Esophagus muscularis mucosa (tissue), 4 donors: Measurements from ENCODE around the gene HLCS. TPM values are rescaled to one million over a fixed set of nuclear protein-coding genes. Genes with fewer than 3 reads are reported as not detected.

Source experiments
- DNase-seq: peaks from one replicate; pipeline ENCODE4 v3.0.0-alpha.2; 2017; ENCODE audit errors: extremely low spot score
- H3K27ac ChIP-seq, 4 donors: fragments of 200-600 bp; sonication (generic); replicated peaks in 1 of 4; 1 replicate in 3 of 4; 2 replicates in 1 of 4; pipeline ENCODE4 v1.5.1; 2016 to 2019; ENCODE audit warnings: mild to moderate bottlenecking in 1 of 4
- H3K27me3 ChIP-seq, 4 donors: fragments of 200-600 bp; sonication (generic); one replicate each; pipeline versions ENCODE4 v1.5.1 to v1.6.0; 2016 to 2019
- H3K36me3 ChIP-seq, 4 donors: fragments of 200-600 bp; sonication (generic); one replicate each; pipeline ENCODE4 v1.5.1; 2016 to 2019
- H3K4me1 ChIP-seq, 4 donors: fragments of 200-600 bp; sonication (generic); one replicate each; pipeline ENCODE4 v1.5.1; 2016 to 2019
- H3K4me3 ChIP-seq, 4 donors: fragments of 200-600 bp; sonication (generic); 1 replicate in 2 of 4; 2 replicates in 2 of 4; pipeline ENCODE4 v1.5.1; 2016 to 2019; ENCODE audit warnings: mild to moderate bottlenecking in 4 of 4, moderate library complexity in 1 of 4
- H3K9me3 ChIP-seq, 4 donors: fragments of 200-600 bp; sonication (generic); 1 replicate in 3 of 4; 2 replicates in 1 of 4; pipeline ENCODE4 v1.5.1; 2016 to 2019
- CTCF ChIP-seq, 3 experiments: fragments of 200-600 bp in 2 of 3; fragments of 450-650 bp in 1 of 3; sonication (generic) in 2 of 3; IDR thresholded peaks; one replicate each; pipeline ENCODE4 v1.5.1; 2017 to 2019; ENCODE audit warnings: antibody characterized with exemption in 3 of 3, mild to moderate bottlenecking in 2 of 3, moderate library complexity in 1 of 3
- EP300 ChIP-seq: sonication (generic); formaldehyde crosslinking; IDR thresholded peaks from one replicate; pipeline ENCODE4 v1.6.1; 2017; ENCODE audit warnings: antibody characterized with exemption
- POLR2A ChIP-seq: fragments of 450-650 bp; IDR thresholded peaks from one replicate; pipeline ENCODE4 v1.6.1; 2017; ENCODE audit warnings: antibody characterized with exemption, moderate library complexity, mild to moderate bottlenecking, low read depth
- POLR2AphosphoS5 ChIP-seq, 2 donors: sonication (generic); formaldehyde crosslinking; IDR thresholded peaks; one replicate each; pipeline ENCODE4 v1.6.1; 2017; ENCODE audit warnings: antibody characterized with exemption in 2 of 2
- WGBS: methylation state at CpG from one replicate; pipeline ENCODE4 v1.1.5; 2018; 5-methylcytosine and 5-hydroxymethylcytosine counted together
- intact Hi-C: fragments of 100-400 bp; cut with DNase I; formaldehyde crosslinking; loops from one replicate; pipeline ENCODE4 v1.15.1; 2023
- total RNA-seq, 4 donors: library from RNA; depleted of rRNA; stranded (reverse); fragments of >200 nt; gene quantifications; one replicate each; pipeline versions ENCODE4 v1.1.0 to v1.2.1, GENCODE V29; 2016

HLCS gene
- total RNA-seq, 4 donors from 2014 or later: 15.9 to 25.3 (median 22.0) TPM

GRCh38 chr21:36909901-36910561 lies 56.4 kb downstream of the HLCS start:
- DNase-seq: no peak
- H3K27ac ChIP-seq: no peak overlapping the region
- no peaks in the 10 kb centered on the region for H3K9me3 ChIP-seq
- no peaks in the 10 kb centered on the region for H3K27me3 ChIP-seq
- no peak overlapping the region for H3K4me3 ChIP-seq
- TF ChIP-seq POLR2A: no peak
- TF ChIP-seq POLR2AphosphoS5 (IDR thresholded peaks at IDR 0.05): no peak
- TF ChIP-seq EP300: no peak
- TF ChIP-seq CTCF (IDR thresholded peaks at IDR 0.05): no peak
- H3K36me3 ChIP-seq: peaks cover 0 to 3% (median 0%) of the 10 kb centered on the region in 4 donors
- peaks cover 0 to 3% (median 1%) of the 10 kb centered on the region in 4 donors for H3K4me1 ChIP-seq
- intact Hi-C loops: no loop called here
- WGBS: 89% methylated on average over 16 of the region's 16 CpGs

GRCh38 chr21:36909423-36909822 lies 57.0 kb downstream of the HLCS start:
- DNase-seq: no peak
- 96% methylated on average over 5 of the region's 5 CpGs for WGBS
- intact Hi-C loops: no loop called here
- no peak overlapping the region for H3K27ac ChIP-seq
- H3K4me3 ChIP-seq: no peak overlapping the region
- no peaks in the 10 kb centered on the region for H3K36me3 ChIP-seq
- no peak for TF ChIP-seq POLR2AphosphoS5 (IDR thresholded peaks at IDR 0.05)
- TF ChIP-seq CTCF (IDR thresholded peaks at IDR 0.05): no peak
- peaks cover 0 to 3% (median 1%) of the 10 kb centered on the region in 4 donors for H3K4me1 ChIP-seq
- no peaks in the 10 kb centered on the region for H3K27me3 ChIP-seq
- no peaks in the 10 kb centered on the region for H3K9me3 ChIP-seq

- no peak for DNase-seq
- peaks cover 0 to 3% (median 1%) of the 10 kb centered on the region in 4 donors for H3K4me1 ChIP-seq
- intact Hi-C loops: no loop called here
- 77% methylated on average over 3 of the region's 3 CpGs for WGBS
- no peak overlapping the region for H3K27ac ChIP-seq
- H3K4me3 ChIP-seq: no peak overlapping the region
- no peaks in the 10 kb centered on the region for H3K27me3 ChIP-seq
- no peak for TF ChIP-seq EP300
- no peak for TF ChIP-seq CTCF (IDR thresholded peaks at IDR 0.05)
- no peak for TF ChIP-seq POLR2AphosphoS5 (IDR thresholded peaks at IDR 0.05)
- no peak for TF ChIP-seq POLR2A
- H3K36me3 ChIP-seq: no peaks in the 10 kb centered on the region
- H3K9me3 ChIP-seq: no peaks in the 10 kb centered on the region
These were observed 58.1 kb downstream of the HLCS start for GRCh38 chr21:36908260-36908908.

DNA sequence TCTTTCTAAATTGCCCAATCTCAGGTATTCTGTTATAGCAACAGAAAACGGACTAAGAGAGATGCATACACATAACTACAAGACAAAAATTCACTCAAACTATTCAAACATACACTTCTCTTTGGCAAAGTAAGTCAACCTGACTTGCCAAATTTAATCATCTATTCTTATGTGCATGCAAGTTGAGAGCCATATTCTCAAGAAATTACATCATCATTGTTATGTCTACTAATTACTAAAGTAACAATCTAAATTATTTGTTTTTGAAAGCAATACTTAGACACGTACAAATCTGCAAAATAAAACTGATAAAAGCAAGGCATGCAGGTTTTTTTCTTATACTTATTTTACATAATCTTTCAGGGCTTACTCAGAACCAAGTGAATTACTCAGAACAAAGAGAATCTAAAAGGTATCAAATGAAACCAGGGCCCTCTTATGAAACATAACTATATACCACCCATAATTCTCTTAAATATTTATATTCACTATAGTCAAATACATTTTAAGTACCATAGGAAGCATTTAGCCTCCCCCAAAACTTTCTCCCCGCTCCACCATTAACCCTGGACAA lies 62.3 kb downstream of the HLCS start:
- intact Hi-C loops: no loop called here
- Histone ChIP-seq H3K4me3 (no peak overlapping the region), H3K4me1 (no peaks in the 10 kb centered on the region), H3K9me3 (no peaks in the 10 kb centered on the region), H3K36me3 (peaks cover 0 to 2% (median 0%) of the 10 kb centered on the region in 4 donors), H3K27me3 (no peaks in the 10 kb centered on the region), H3K27ac (no peak overlapping the region)
- no peak for DNase-seq
- TF ChIP-seq POLR2A: no peak
- TF ChIP-seq POLR2AphosphoS5 (IDR thresholded peaks at IDR 0.05): no peak
- WGBS: 90% methylated on average over 3 of the region's 3 CpGs

- H3K9me3 ChIP-seq: no peaks in the 10 kb centered on the region
- no peak overlapping the region for H3K27ac ChIP-seq
- no peaks in the 10 kb centered on the region for H3K27me3 ChIP-seq
- TF ChIP-seq EP300: no peak
- no peak for TF ChIP-seq POLR2AphosphoS5 (IDR thresholded peaks at IDR 0.05)
- TF ChIP-seq POLR2A: no peak
- TF ChIP-seq CTCF (IDR thresholded peaks at IDR 0.05): no peak
- H3K36me3 ChIP-seq: peaks cover 0 to 4% (median 1%) of the 10 kb centered on the region in 4 donors
- H3K4me1 ChIP-seq: no peaks in the 10 kb centered on the region
- intact Hi-C loops: no loop called here
- H3K4me3 ChIP-seq: no peak overlapping the region
- DNase-seq: no peak
- 71% methylated on average over 5 of the region's 5 CpGs for WGBS
These were observed 63.7 kb downstream of the HLCS start for GRCh38 chr21:36902793-36903192.
